H1 (cell line): Measurements from ENCODE around the gene PKMYT1.

Experiments
- ATF3 ChIP-seq: IDR thresholded peaks from 2 replicates; pipeline ENCODE4 v1.6.1; 2011; ENCODE audit warnings: low read depth, mild to moderate bottlenecking, low read length; ENCODE audit not compliant: insufficient read depth
- BCL11A ChIP-seq, 2 experiments: IDR thresholded peaks; one replicate each; pipeline ENCODE4 v1.6.1; 2011; ENCODE audit warnings: low read depth in 2 of 2, low read length in 2 of 2, mild to moderate bottlenecking in 2 of 2
- CEBPB ChIP-seq: IDR thresholded peaks from 2 replicates; pipeline ENCODE4 v1.6.1; 2012; ENCODE audit warnings: low read depth, low read length
- CHD1 ChIP-seq: IDR thresholded peaks from 2 replicates; pipeline ENCODE4 v1.6.1; 2012; ENCODE audit warnings: low read depth, low read length, improper control_type of control experiment
- CTCF ChIP-seq, 3 experiments: IDR thresholded peaks; 1 replicate in 2 of 3; 2 replicates in 1 of 3; pipeline versions ENCODE4 v1.5.1 to v1.6.1; 2011; ENCODE audit warnings: low read length in 3 of 3, mild to moderate bottlenecking in 3 of 3, inconsistent platforms in 2 of 3, low read depth in 1 of 3, moderate library complexity in 1 of 3; ENCODE audit not compliant: insufficient read depth in 1 of 3; ENCODE audit errors: control extremely low read depth in 1 of 3
- EGR1 ChIP-seq: IDR thresholded peaks from 2 replicates; pipeline ENCODE4 v1.6.1; 2011; ENCODE audit warnings: low read depth, low read length, borderline replicate concordance
- EP300 ChIP-seq, 2 experiments: IDR thresholded peaks; 1 replicate in 1 of 2; 2 replicates in 1 of 2; pipeline ENCODE4 v1.6.1; 2011 to 2012; ENCODE audit warnings: low read depth in 2 of 2, low read length in 2 of 2, mild to moderate bottlenecking in 2 of 2, borderline replicate concordance in 1 of 2, inconsistent platforms in 1 of 2, moderate library complexity in 1 of 2
- EZH2 ChIP-seq: fragments of 200-600 bp; sonication (generic); IDR thresholded peaks from 2 replicates; pipeline ENCODE4 v1.7.1; 2012; ENCODE audit warnings: low read depth, mild to moderate bottlenecking, moderate library complexity, low read length, inconsistent platforms; ENCODE audit not compliant: severe bottlenecking
- POLR2A ChIP-seq, 2 experiments: IDR thresholded peaks; 1 replicate in 1 of 2; 2 replicates in 1 of 2; pipeline ENCODE4 v1.6.1; 2011; ENCODE audit warnings: low read depth in 2 of 2, low read length in 2 of 2, mild to moderate bottlenecking in 2 of 2; ENCODE audit errors: control extremely low read depth in 1 of 2
- POLR2AphosphoS5 ChIP-seq: IDR thresholded peaks from 2 replicates; pipeline ENCODE4 v1.6.1; 2011; ENCODE audit warnings: low read depth, low read length
- RNF2 ChIP-seq: fragments of 200-900, 300-1000 bp; sonication (generic); IDR thresholded peaks from 2 replicates; pipeline ENCODE4 v1.7.1; 2016; ENCODE audit warnings: borderline replicate concordance, low read depth, mild to moderate bottlenecking, antibody characterized with exemption, low read length; ENCODE audit not compliant: poor library complexity, severe bottlenecking; ENCODE audit errors: missing control alignments
- TAF1 ChIP-seq: IDR thresholded peaks from 2 replicates; pipeline ENCODE4 v1.6.1; 2011; ENCODE audit warnings: mild to moderate bottlenecking, low read depth, low read length
- TEAD4 ChIP-seq: IDR thresholded peaks from 2 replicates; pipeline ENCODE4 v1.6.1; 2012; ENCODE audit warnings: low read depth, low read length, inconsistent platforms, mixed read lengths
- USF2 ChIP-seq: IDR thresholded peaks from 2 replicates; pipeline ENCODE4 v1.6.1; 2011; ENCODE audit warnings: low read length, improper control_type of control experiment

GRCh38 chr16:2929693-2930092 is 50.6 kb downstream of the PKMYT1 start:
- TF ChIP-seq POLR2AphosphoS5 = no peak
- no peak for TF ChIP-seq CTCF (IDR thresholded peaks at IDR 0.05; ENCODE audit: control extremely low read depth in 1 of 3, insufficient read depth in 1 of 3, low read depth in 1 of 3, low read length in 3 of 3)
- no peak for TF ChIP-seq TEAD4
- no peak for TF ChIP-seq CHD1
- TF ChIP-seq POLR2A (IDR thresholded peaks at IDR 0.05; ENCODE audit: control extremely low read depth in 1 of 2, low read depth in 2 of 2, low read length in 2 of 2) = no peak
- no peak for TF ChIP-seq USF2
- no peak for TF ChIP-seq EZH2
- TF ChIP-seq EP300 (IDR thresholded peaks at IDR 0.05; ENCODE audit: borderline replicate concordance in 1 of 2, low read depth in 2 of 2, low read length in 2 of 2) = no peak
- no peak for TF ChIP-seq CEBPB
- TF ChIP-seq BCL11A (IDR thresholded peaks at IDR 0.05; ENCODE audit: low read depth in 2 of 2, low read length in 2 of 2) = no peak
- TF ChIP-seq RNF2 = no peak
- no peak for TF ChIP-seq ATF3
- TF ChIP-seq TAF1 = no peak
- no peak for TF ChIP-seq EGR1
